ENCODE results near the gene IKZF2.

The IKZF2 gene

GRCh38 chr2:212956665-212957607 is 194.5 kb downstream of the IKZF2 start:
- no peak for DNase-seq (ENCODE audit: low read depth)

GRCh38 chr2:212953170-212953920 is 198.1 kb downstream of the IKZF2 start:
- DNase-seq (ENCODE audit: low read depth) = no peak

- DNase-seq (ENCODE audit: low read depth) = no peak
Measured at GRCh38 chr2:212949786-212950185, 201.6 kb downstream of the IKZF2 start.

All from stimulated activated CD8-positive, alpha-beta memory T cell treated with anti-CD3 and anti-CD28 coated beads, Interleukin-7, amount 100 ng/mL, for 24 hours (primary cell).